GM18505 (cell line): ENCODE data around the gene PAPLN.
"Not testable (repeated sequence)": the region's sequence is repeated elsewhere in the genome, so short reads cannot be mapped to it uniquely, and the experiment has no call there.

Experiments
- ATAC-seq: cut with Tn5 transposase; IDR thresholded peaks from one replicate; pipeline ENCODE4 v1.9.1; 2021; ENCODE audit not compliant: unreplicated experiment
- POLR2A ChIP-seq: IDR thresholded peaks from 4 replicates; pipeline ENCODE4 v1.6.1; 2011; ENCODE audit warnings: borderline replicate concordance; ENCODE audit not compliant: insufficient read depth, insufficient read length; ENCODE audit errors: extremely low read depth

The PAPLN gene

GRCh38 chr14:73237219-73237785, at the start of gene PAPLN:
Gene PAPLN, plus strand, starts transcription at chr14:73237506. Its CDS starts 2,273 bp downstream, at chr14:73239779.
- no peak for ATAC-seq
- no peak for TF ChIP-seq POLR2A

GRCh38 chr14:73188501-73188911, 48.8 kb upstream of the PAPLN start:
- no peak for ATAC-seq

GRCh38 chr14:73189651-73190050, 47.7 kb upstream of the PAPLN start:
- no peak for TF ChIP-seq POLR2A
- ATAC-seq, result no peak

More at GRCh38 chr14:73188501-73188911, 48.8 kb upstream of the PAPLN start:
- no peak for TF ChIP-seq POLR2A

- ATAC-seq, result no peak
- TF ChIP-seq POLR2A, result no peak
These were observed 45.9 kb upstream of the PAPLN start for GRCh38 chr14:73191441-73191840.

GRCh38 chr14:73194306-73194705, 43.0 kb upstream of the PAPLN start:
- ATAC-seq, result not testable (repeated sequence)

GRCh38 chr14:73198253-73198652, 39.1 kb upstream of the PAPLN start:
- ATAC-seq, result no peak
- TF ChIP-seq POLR2A, result no peak

GRCh38 chr14:73203527-73203926, 33.8 kb upstream of the PAPLN start:
- ATAC-seq, result no peak
- no peak for TF ChIP-seq POLR2A

GRCh38 chr14:73207615-73208014, 29.7 kb upstream of the PAPLN start:
- no peak for TF ChIP-seq POLR2A
- ATAC-seq, result no peak

- no peak for TF ChIP-seq POLR2A
- ATAC-seq, result no peak
These were observed 28.9 kb upstream of the PAPLN start for GRCh38 chr14:73208390-73208789.

- no peak for TF ChIP-seq POLR2A
- ATAC-seq, result no peak
These were observed 28.5 kb upstream of the PAPLN start for GRCh38 chr14:73208846-73209245.

GRCh38 chr14:73209953-73210352, 27.4 kb upstream of the PAPLN start:
- ATAC-seq, result no peak
- no peak for TF ChIP-seq POLR2A

GRCh38 chr14:73211251-73212040, 25.9 kb upstream of the PAPLN start:
- no peak for TF ChIP-seq POLR2A
- no peak for ATAC-seq

- no peak for TF ChIP-seq POLR2A
- ATAC-seq, result no peak
These were observed 21.3 kb upstream of the PAPLN start for GRCh38 chr14:73216030-73216429.

GRCh38 chr14:73217411-73217810, 19.9 kb upstream of the PAPLN start:
- no peak for TF ChIP-seq POLR2A
- ATAC-seq, result no peak
